GM11168 (cell line): ENCODE measurements around the gene SHOC1.
"Not testable (repeated sequence)": the region's sequence is repeated elsewhere in the genome, so short reads cannot be mapped to it uniquely, and the experiment has no call there.

Source experiments
- in situ Hi-C: fragments of 300-500 bp; cut with MboI; formaldehyde crosslinking; loops from one replicate; pipeline ENCODE4 v1.12.0; 2022; ENCODE audit warnings: low sequenced_read_pairs; ENCODE audit not compliant: unreplicated experiment

Gene SHOC1

GRCh38 chr9:111794835-111795556 lies at the start of gene SHOC1:
Gene SHOC1, minus strand, starts transcription at chr9:111794937. Its CDS starts 3,519 bp downstream, at chr9:111791418.
- in situ Hi-C loops = no loop called here

- in situ Hi-C loops = no loop called here
Measured at GRCh38 chr9:111843971-111844370, 49.2 kb upstream of the SHOC1 start.

- in situ Hi-C loops = no loop called here
Measured at GRCh38 chr9:111842313-111842712, 47.6 kb upstream of the SHOC1 start.

GRCh38 chr9:111840442-111840841 lies 45.7 kb upstream of the SHOC1 start:
- in situ Hi-C loops = no loop called here

- in situ Hi-C loops = loop anchor here (10.0 kb wide), 1 partner anchor 235 kb away; no protein-coding TSS in a partner anchor
Measured at GRCh38 chr9:111839987-111840386, 45.2 kb upstream of the SHOC1 start.

GRCh38 chr9:111839387-111839786 lies 44.6 kb upstream of the SHOC1 start:
- in situ Hi-C loops = loop anchor here (10.0 kb wide), 1 partner anchor 235 kb away; no protein-coding TSS in a partner anchor

GRCh38 chr9:111838439-111838838 lies 43.7 kb upstream of the SHOC1 start:
- in situ Hi-C loops = loop anchor here (10.0 kb wide), 1 partner anchor 236 kb away; no protein-coding TSS in a partner anchor

GRCh38 chr9:111836311-111836710 lies 41.6 kb upstream of the SHOC1 start:
- in situ Hi-C loops = loop anchor here (10.0 kb wide), 1 partner anchor 238 kb away; no protein-coding TSS in a partner anchor

GRCh38 chr9:111833941-111834340 lies 39.2 kb upstream of the SHOC1 start:
- in situ Hi-C loops = loop anchor here (10.0 kb wide), 1 partner anchor 241 kb away; no protein-coding TSS in a partner anchor

GRCh38 chr9:111832449-111832848 lies 37.7 kb upstream of the SHOC1 start:
- in situ Hi-C loops = loop anchor here (10.0 kb wide), 1 partner anchor 242 kb away; no protein-coding TSS in a partner anchor

- in situ Hi-C loops = loop anchor here (10.0 kb wide), 1 partner anchor 243 kb away; no protein-coding TSS in a partner anchor
Measured at GRCh38 chr9:111831371-111832108, 36.8 kb upstream of the SHOC1 start.

- in situ Hi-C loops = no loop called here
Measured at GRCh38 chr9:111828193-111828592, 33.5 kb upstream of the SHOC1 start.

GRCh38 chr9:111825468-111826145 lies 30.9 kb upstream of the SHOC1 start:
- in situ Hi-C loops = no loop called here

- in situ Hi-C loops = no loop called here
Measured at GRCh38 chr9:111821006-111821528, 26.3 kb upstream of the SHOC1 start.

- in situ Hi-C loops = no loop called here
Measured at GRCh38 chr9:111819360-111819759, 24.6 kb upstream of the SHOC1 start.

GRCh38 chr9:111815285-111816070 lies 20.7 kb upstream of the SHOC1 start:
- in situ Hi-C loops = no loop called here

GRCh38 chr9:111812337-111812736 lies 17.6 kb upstream of the SHOC1 start:
- in situ Hi-C loops = no loop called here

- in situ Hi-C loops = no loop called here
Measured at GRCh38 chr9:111810908-111811307, 16.2 kb upstream of the SHOC1 start.

GRCh38 chr9:111810415-111810814 lies 15.7 kb upstream of the SHOC1 start:
- in situ Hi-C loops = not testable (repeated sequence)

- in situ Hi-C loops = no loop called here
Measured at GRCh38 chr9:111807197-111807596, 12.5 kb upstream of the SHOC1 start.
